HG02943 (cell line): ENCODE data around the gene SLC15A3.
A peak's percentile ranks its signal among the peaks of the same experiment; 100 is the strongest.
"Not testable (repeated sequence)": the region's sequence is repeated elsewhere in the genome, so short reads cannot be mapped to it uniquely, and the experiment has no call there.

ENCODE experiments used
- ATAC-seq: cut with Tn5 transposase; IDR thresholded peaks from one replicate; pipeline ENCODE4 v1.9.1; 2021; ENCODE audit warnings: mild to moderate bottlenecking, low read depth, moderate library complexity; ENCODE audit not compliant: unreplicated experiment

The SLC15A3 gene

DNA sequence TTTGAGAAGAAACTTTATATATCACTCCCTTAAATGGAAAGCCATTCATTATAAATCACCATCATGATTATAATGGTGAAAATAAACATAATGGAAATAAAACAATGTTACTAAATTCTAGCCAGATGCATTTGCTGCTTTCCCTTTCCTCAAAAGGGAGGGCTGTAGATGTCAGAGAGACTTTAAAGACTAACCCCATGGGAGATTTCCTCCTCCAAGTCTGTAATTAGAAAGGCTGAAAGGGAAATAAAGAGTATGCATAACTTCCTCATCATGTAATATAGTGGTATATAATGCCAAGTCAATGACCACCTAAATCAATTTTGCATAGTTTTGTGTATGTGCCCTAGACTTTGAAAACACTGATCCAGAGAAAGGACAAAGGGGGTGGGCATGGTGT is 25.9 kb upstream of the SLC15A3 start:
- ATAC-seq = no peak

DNA sequence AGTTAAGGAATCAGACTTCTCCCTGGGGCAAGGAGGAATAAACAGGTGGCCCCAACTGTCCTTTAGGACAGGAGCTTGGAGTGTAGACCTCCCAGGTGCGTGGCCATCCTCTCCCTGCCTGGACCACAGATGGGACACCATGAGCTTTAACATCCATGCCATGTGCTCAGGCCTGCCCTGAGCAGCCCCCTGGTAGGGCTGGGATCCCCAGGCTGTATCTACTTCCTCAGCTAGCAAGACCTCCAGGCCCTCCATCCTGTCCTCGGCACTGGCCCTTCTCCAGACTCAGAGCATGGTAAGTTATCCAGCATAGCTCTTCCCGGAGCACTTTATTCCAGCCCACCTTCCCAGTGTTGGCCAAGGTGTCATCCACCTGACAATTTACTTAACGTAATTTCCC is 25.2 kb upstream of the SLC15A3 start:
- ATAC-seq = no peak

DNA sequence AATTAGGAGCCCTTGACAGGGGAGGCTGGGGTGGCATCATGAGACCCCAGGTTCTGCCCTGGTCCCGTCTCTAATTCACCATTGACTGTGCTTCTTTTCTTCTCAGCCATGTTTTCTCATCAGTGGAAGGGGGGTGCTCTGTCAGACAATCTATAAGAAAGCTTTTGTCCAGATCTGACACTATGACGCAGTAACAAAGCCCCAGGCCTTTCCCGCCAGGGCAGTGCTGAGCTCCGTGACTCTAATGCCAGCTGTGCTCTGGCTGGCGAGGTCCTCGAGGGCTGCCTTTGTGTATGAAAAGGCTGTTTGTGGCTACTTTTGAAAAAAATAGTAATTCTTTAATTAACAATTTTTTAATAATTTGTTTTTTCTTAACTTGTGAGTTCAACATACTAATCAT is 22.8 kb upstream of the SLC15A3 start:
- no peak for ATAC-seq

DNA sequence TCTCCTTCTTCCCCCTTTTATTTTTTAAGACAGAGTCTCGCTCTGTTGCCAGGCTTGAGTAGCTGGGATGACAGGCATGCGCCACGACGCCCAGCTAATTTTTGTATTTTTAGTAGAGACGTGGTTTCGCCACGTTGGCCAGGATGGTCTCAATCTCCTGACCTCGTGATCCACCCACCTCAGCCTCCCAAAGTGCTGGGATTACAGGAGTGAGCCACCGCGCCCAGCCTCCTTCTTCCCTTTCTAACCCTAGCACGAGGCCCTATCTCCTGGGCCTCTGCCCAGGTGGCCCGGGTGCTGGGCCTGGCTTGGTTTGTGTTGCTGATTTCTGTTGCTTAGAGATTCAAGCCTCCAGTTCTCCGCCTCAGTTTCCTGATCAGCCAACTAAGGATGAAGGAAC is 22.3 kb upstream of the SLC15A3 start:
- not testable (repeated sequence) for ATAC-seq

DNA sequence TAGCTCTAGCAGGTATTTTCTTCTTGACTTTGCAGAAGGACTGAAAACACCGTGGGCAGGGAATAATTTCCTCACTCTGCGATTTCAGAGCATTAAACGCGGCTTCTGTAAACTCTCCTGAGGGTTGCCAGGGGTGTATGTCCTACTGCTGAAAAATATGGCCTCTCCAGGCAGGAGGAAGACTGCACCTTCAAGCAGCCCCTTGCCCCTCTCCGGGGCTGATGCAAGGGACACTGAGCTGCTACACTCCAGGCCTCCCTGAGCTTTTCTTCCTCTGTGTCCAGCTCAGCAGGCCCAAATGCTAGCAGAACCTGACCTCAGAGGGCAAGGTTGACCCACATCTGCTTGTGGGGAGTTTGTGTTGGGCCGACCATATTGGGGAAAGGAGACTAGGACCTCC is 21.7 kb upstream of the SLC15A3 start:
- ATAC-seq = no peak

DNA sequence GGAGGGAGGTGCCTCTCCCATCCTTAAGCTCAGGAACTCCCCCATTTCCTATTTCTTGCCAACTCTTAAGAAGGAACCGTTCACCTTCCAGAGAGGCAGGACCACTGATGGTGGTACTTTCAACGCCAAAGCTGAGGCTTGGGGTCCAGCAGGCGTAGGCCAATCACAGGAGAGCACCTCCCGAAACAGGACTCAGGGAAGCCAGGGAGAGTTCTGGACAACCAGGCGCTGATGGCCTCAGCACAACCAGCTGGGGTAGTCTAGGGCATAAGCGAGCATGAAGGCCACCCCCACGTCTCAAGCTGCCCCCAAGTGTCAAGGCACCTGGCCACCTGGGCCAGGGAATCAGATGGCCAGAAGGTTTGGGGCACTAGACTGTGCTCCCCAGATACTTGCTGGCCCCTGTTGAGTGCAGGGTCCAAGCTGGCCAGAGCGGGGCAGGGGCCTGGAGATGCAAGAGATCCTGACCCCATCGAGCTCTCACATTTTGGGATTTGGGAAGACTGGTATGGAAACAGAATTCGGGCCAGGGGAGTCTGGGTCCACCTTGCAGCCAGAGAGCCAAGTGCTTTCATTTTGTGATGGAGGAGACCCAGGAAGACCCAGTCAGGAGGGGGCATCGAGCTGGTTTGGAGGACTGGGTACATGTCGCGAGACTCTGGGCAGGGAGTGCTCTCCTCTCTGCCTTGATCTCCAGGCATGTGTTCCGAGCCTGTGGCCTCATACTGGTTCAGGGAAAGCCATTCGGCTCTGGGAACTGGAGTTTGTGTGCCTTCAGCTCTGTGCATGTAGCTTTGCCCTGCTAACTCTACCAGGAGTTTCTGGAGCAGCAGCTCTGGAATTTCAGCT is 20.4 kb upstream of the SLC15A3 start:
- ATAC-seq = no peak

DNA sequence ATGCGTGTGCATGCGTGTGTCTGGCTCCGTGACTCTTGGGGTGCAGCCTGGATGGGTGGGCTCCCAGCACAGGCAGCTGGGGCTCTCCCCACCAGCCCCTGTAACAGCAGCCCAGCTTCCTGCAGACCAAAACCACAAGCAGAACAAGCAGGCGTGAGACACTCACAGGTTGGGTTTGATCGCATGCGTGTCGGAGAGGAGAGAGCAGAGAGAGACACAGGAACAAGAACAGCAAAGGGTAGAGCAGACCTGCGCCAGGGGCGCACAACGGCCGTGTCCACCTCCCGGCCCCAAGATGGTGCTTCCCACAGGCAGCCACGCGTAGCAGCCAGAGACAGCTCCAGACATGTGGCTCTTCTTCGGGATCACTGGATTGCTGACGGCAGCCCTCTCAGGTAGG is 19.5 kb upstream of the SLC15A3 start, which contains the start of gene CD6:
CD6 (plus strand) TSS at position 161 of the 400 bp plus-strand sequence; CDS start at position 347, 186 bp downstream.
- ATAC-seq = no peak

DNA sequence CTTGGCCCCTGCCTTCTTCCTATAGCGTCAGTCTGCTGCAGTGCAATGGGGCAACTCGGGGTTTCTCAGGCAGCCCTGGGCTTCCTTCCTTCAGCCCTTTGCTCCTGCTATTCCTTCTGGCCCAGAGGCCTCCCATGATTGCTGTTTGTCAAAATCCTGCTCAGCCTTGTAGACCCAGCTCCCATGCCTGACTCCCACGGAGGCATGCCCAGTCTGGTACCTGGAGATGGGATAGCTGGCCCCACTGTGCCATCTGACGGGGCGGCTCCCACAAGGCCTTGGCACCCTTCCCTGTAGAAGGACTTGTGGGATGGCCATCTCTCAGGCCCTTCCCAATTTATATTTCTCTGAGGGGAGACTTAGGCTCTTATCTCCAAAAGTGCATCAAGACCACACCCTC is 18.9 kb upstream of the SLC15A3 start:
- ATAC-seq = no peak

DNA sequence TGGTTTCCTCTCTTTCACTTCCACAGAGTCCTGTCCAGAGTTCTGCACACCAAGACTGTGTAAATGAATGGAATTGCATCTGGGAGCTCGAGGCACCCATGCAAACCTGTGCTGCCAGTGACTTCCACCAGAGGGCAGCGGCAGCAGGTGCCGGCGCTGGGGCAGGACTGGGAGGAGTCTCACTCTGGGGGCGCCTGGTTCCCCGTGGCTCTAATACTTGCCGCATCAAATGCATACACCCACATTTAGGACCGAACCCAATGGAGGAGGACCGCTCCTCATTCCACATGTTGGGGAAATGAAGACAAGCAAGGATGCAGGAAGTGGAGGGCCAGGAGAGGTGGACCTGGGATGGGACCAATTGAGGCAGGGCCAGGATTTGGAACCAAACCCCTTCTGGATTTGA is 18.4 kb upstream of the SLC15A3 start:
- no peak for ATAC-seq

DNA sequence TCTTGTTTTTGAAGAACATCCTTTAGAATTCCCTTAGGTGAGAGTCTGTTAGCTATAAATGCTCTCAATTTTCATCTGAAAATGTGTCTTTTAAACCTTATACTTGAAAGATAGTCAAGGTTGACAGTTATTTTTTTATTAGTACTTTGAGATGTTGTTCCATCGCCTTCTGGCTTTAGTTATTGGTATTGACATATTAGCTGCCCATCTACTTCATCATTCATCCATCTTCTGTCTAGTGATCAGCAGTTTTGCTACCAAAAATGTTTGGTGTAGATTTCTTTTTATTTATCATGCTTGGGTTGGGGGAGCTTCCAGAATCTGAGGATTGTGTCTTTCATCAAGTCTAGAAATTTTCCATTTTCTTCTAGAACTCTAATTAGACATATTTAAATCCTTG is 16.2 kb upstream of the SLC15A3 start:
- ATAC-seq = no peak

DNA sequence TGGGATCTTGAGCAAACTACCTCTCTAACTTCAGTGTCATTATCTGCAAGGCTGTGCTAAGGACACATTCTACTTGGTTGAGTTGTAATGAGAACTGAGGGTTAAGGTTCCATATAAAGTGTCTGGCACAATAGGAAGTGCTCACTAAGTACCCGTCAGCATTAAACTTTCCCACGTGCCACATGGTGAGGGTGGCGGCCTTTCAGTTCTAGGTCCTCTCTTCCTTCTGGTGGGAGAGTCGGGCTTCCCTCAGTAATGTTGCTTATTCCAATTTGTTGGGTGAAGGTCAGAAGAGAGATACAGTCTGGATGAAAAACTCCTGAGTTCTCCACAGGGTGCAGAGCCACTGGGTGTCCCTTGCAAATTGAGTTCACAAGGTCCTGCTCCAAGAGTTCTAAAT is 14.9 kb upstream of the SLC15A3 start:
- ATAC-seq = no peak

DNA sequence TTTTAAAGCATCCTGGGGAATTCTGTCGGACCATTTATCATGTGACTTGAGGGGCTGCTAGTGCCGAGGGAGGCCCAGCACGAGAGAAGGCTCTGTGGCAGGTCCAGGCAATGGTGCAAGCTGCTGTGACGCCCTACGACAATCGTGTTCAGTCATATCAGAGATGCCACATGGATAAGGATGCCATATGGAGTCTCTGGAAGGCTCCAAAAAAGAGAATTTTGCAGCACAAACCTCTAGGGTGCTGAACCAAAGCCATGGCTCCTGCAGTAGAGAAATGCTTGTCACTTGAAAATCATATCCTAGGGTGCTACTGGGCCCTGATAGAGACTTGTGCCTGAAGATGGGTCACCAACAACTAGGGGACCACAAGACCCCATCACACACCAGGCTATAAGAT is 12.8 kb upstream of the SLC15A3 start:
- ATAC-seq = no peak

DNA sequence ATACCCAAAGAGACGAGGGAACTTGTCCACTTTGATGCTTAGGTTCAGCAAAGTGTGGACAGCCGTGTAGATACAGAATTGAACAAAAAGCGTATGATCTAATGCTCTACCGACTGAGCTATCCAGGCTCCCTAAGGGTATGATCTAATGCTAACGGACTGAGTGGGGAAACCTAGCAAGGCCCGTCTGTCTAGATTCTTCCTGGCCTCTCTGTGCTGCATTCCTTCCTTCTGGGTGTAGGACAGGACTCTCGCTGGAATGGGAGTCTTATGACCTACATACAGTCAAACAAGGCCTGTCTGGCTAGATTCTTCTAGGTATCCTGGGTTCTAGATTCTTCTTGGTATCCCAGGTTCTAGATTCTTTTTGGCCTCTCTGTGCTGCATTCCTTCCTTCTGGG is 8.4 kb upstream of the SLC15A3 start:
- no peak for ATAC-seq

DNA sequence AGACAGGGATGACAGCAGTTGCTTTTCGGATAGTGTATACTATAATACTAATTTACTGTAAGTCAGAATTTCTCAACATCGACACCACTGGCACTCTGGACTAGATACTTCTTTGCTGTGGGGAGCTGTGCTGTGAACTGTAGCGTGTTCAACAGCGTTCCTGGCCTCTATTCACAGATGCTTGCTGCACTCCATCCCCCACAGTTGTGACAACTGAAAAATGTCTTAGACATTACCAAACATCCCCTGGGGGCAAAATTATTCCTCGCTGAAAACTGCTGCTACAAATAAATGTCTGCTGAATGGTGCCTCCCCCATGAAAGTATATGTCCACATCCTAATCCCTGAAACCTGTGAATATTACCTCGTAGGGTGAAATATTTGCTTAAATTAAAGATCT is 7.5 kb upstream of the SLC15A3 start:
- no peak for ATAC-seq

DNA sequence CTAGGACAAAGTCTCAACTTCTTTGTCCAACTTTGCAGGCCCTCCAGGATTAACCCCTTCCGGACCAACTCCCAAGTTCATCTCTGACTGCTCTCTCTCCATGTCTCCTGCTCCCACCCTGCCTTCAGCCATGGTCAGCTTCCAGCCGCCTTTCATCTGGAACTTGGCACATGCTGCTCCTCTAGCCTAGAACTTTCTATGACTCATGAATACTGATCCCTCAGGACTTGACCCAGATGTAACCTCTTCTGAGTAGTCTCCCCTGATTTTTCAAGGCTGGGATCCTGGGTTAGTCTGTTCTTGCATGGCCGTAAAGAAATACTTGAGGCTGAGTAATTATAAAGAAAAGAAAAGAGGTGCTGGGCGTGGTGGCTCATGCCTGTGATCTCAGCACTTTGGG is 5.2 kb upstream of the SLC15A3 start:
- no peak for ATAC-seq

DNA sequence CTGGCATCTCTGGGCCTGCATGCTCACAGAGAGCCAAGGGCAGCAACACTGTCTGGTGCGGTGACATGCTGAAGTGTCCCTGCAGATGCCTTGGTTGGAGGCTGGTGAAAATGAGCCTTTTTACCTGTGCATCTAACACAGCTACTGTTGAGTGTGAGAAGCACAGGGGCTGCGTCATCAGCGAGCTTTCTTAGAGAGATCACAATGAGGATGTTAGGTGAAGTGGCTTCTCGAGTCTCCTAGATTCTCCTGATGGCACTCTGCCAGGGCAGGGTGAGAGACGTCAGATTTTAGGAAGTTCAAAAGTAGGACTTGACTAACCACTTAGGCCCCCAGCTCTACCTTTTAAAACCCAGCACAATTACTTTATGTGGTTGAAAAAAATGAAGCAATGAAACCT is 3.6 kb upstream of the SLC15A3 start:
- no peak for ATAC-seq

DNA sequence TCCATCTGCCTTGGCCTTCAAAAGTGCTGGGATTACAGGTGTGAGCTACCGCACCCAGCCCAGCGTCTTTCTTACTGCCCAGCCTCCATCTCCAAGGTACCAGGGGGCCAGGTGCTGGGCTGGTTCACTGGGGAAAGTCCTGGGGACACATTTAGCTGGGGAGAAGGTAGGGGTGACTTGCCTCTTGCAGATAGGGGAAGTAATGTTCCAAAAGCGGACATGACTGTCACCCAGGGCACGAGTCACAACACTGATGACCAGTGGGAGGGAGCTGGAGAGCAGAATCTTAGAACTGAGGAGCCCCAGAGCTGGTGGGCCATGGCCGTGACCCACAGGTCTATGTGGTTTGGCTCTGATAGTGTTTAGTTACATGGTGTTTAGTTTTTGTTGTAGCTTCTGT is 2.4 kb upstream of the SLC15A3 start:
- ATAC-seq = no peak

DNA sequence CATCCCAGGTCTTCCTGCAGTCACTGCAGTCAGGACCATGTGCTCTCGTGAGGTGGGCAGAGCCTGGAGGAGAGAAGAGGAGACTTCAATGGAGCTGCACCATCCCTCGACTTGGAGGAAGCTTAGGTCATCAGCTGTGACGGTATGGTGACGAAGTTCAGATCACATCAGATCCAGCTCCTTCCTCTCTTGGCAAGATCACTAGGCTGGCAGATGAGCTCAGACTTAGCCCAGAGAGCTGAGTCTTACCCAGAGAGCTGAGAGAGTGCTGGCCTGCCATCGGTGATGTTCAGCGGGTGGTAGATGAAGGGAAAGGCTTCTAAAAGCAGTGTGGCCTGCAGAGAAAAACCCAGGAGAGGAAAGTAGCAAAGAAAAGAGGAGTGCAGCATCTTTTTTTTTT is 1.8 kb upstream of the SLC15A3 start:
- ATAC-seq = no peak

DNA sequence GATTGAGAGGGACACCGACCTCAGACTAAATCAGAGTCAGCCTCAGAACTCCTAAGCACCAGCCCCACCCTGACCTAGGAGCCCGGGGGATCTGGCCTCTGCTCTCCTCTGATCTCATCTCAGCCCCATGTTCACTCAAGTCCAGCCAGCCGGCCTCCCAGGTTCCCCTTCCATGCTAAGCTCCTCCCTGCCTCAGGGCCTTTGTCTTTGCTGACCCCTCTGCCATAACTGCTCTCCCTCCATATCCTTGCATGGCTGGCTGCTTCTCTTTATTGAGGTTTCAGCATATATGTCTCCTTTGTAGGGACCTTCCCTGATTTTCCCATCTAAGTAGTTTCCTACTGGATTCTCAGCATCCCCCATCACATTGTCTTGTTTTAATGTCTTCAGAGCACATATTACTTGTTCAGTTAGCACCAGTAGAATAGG is 780 bp upstream of the SLC15A3 start:
- ATAC-seq = peak; percentile 14

DNA sequence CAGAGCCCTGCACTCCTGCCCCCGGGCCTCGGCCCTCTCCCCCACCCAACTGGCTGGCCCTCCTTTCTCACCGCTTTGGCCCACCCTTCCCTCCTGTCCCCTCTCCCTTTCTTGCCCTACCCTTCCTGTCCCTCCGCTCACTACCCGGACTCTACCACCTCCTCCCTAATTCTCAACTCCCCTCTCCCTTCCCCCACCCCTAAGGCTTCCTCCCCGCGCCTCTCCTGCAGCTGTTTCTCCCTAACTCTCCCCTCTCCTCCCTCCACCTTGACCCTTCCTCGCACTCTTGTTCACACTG is 421 bp downstream of the SLC15A3 start:
- ATAC-seq = no peak

DNA sequence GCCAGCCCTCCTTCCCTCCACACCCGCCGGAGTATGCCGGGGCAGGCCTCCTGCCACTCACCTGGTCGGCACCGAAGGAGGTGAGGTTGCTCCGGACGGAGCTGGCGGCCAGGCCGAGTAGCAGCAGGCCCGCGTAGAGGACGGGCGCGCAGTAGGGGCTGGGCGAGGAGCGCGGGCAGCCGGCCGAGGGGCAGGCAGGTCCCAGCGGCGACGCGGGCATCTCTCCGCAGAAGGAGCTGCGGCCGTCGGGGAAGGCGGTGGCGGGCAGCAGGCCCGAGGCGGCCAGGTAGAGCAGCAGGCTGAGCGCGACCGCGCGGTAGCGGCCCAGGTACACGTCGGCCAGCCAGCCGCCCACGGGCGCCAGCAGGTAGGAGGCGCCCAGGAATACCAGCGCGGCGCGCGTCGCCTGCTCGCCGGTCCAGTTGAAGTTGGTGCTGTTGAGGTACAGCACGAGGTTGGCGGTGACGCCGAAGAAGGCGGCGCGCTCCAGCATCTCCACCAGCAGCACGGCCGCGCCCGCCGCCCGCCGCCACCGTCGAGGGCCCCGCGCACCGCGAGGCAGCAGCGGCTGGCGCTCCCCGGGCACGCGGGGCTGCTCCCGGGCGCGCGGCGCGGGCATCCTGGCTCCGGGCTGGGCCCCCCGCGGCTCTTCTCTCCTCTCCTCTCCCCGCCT is 907 bp downstream of the SLC15A3 start:
- no peak for ATAC-seq

DNA sequence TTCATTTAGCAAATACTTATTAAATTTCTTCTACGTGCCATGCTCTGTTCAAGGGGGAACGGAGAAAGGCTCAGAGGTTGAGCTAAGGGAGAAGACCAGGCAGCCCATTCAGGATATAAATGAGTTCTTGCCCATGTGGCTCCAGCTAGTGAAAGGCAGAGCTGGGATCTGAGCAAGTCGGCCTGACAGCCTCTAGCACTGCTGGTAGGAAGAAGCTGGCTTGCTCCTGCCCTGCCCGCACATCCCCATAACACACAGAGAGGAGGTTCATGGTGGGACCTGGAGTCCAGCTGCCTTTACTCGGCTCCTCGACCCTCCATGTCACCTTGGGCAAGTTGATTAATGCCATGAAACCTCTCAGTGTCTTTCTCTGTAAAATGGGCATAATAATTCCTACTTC is 2.0 kb downstream of the SLC15A3 start:
- ATAC-seq = no peak
